ENCODE measurements around the gene HAVCR1.

The HAVCR1 gene

GRCh38 chr5:157006262-157006661, 52.7 kb downstream of the HAVCR1 start (continued):
- no peak for TF ChIP-seq ZNF10 (tag by site-specific recombination; IDR thresholded peaks at IDR 0.05)
- no peak for TF ChIP-seq ZSCAN18 (tag by site-specific recombination; IDR thresholded peaks at IDR 0.05)

GRCh38 chr5:157004893-157005551, 53.9 kb downstream of the HAVCR1 start:
- TF ChIP-seq GLIS2 (tag by site-specific recombination; IDR thresholded peaks at IDR 0.05) (no peak), ZNF777 (tag by site-specific recombination; IDR thresholded peaks at IDR 0.05; ENCODE audit: borderline replicate concordance) (no peak), HIC1 (tag by site-specific recombination; IDR thresholded peaks at IDR 0.05) (no peak), ZBTB26 (tag by site-specific recombination; optimal IDR thresholded peaks at IDR 0.05) (no peak)
- CTCF ChIA-PET: no interaction called here
- Histone ChIP-seq H3K36me3 (ENCODE audit: control insufficient read depth in 2 of 2, insufficient read depth in 1 of 2, low read length in 2 of 2) (no peaks in the 10 kb centered on the region), H3K4me3 (ENCODE audit: low read depth, low read length) (no peak overlapping the region), H3K27ac (ENCODE audit: extremely low read depth, low read depth, low read length) (no peak overlapping the region), H3K9me3 (ENCODE audit: control insufficient read depth, insufficient read depth, low read depth, low read length) (no peaks in the 10 kb centered on the region), H3K4me1 (ENCODE audit: control insufficient read depth, insufficient read depth, low read length) (no peaks in the 10 kb centered on the region)
- POLR2A ChIA-PET: no interaction called here

- ChIA-PET CTCF (interaction anchor here (0.6 kb wide), 1 partner anchor 1540 kb away, joined by 4 read pairs; no protein-coding TSS in a partner anchor), POLR2A (no interaction called here)
These were observed 67.2 kb downstream of the HAVCR1 start for GRCh38 chr5:156991714-156992113.

More at GRCh38 chr5:156991714-156992113, 67.2 kb downstream of the HAVCR1 start:
- H3K27ac ChIP-seq (ENCODE audit: extremely low read depth, low read depth, low read length): no peak overlapping the region
- no peaks in the 10 kb centered on the region for H3K4me1 ChIP-seq (ENCODE audit: control insufficient read depth, insufficient read depth, low read length)
- H3K36me3 ChIP-seq (ENCODE audit: control insufficient read depth in 2 of 2, insufficient read depth in 1 of 2, low read length in 2 of 2): no peaks in the 10 kb centered on the region
- H3K9me3 ChIP-seq (ENCODE audit: control insufficient read depth, insufficient read depth, low read depth, low read length): no peaks in the 10 kb centered on the region
- H3K4me3 ChIP-seq (ENCODE audit: low read depth, low read length): no peak overlapping the region
- TF ChIP-seq ZNF221 (tag by site-specific recombination; IDR thresholded peaks at IDR 0.05; ENCODE audit: borderline replicate concordance) (no peak), ZNF629 (tag by site-specific recombination; IDR thresholded peaks at IDR 0.05) (no peak), ZNF658 (tag by site-specific recombination; IDR thresholded peaks at IDR 0.05) (no peak), ZNF19 (tag by site-specific recombination; IDR thresholded peaks at IDR 0.05; ENCODE audit: low read depth) (no peak), REPIN1 (tag by site-specific recombination; IDR thresholded peaks at IDR 0.05; ENCODE audit: low read depth) (no peak), GFI1B (tag by site-specific recombination; IDR thresholded peaks at IDR 0.05) (no peak), ZNF16 (tag by site-specific recombination; IDR thresholded peaks at IDR 0.05; ENCODE audit: low read depth) (no peak), ZNF777 (tag by site-specific recombination; IDR thresholded peaks at IDR 0.05; ENCODE audit: borderline replicate concordance) (no peak), ZSCAN23 (tag by site-specific recombination; IDR thresholded peaks at IDR 0.05) (no peak), ZNF280C (tag by site-specific recombination; IDR thresholded peaks at IDR 0.05) (no peak), ZNF223 (tag by site-specific recombination; IDR thresholded peaks at IDR 0.05) (no peak)
